8988T (cell line): Measurements from ENCODE around the gene ASGR1.
"Not testable (repeated sequence)": the region's sequence is repeated elsewhere in the genome, so short reads cannot be mapped to it uniquely, and the experiment has no call there.

Source experiments
- DNase-seq: peaks from one replicate; pipeline ENCODE4 v3.0.0; 2011

The ASGR1 gene

DNA sequence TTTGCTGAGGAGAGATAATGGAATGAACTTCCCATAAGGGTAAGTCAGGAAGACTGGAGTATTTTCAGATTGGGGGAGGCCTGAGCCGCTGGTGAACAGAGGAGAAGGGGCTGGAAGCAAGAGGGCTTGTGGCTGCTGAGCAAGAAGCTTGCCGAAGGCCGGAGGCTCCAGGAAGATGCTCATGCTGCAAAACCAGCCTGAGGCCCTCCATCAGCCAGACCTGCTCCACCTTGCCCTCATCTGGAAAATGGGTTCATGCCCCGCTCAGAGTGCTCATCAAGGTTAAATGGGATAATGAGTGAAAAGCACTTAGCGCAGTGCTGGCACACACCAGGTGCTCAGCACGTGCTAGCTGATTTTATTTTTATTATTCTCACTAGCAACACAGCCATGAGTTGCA, 5.5 kb upstream of the ASGR1 start:
- no peak for DNase-seq

GRCh38 chr17:7184091-7184488, 4.9 kb upstream of the ASGR1 start:
- no peak for DNase-seq

DNA sequence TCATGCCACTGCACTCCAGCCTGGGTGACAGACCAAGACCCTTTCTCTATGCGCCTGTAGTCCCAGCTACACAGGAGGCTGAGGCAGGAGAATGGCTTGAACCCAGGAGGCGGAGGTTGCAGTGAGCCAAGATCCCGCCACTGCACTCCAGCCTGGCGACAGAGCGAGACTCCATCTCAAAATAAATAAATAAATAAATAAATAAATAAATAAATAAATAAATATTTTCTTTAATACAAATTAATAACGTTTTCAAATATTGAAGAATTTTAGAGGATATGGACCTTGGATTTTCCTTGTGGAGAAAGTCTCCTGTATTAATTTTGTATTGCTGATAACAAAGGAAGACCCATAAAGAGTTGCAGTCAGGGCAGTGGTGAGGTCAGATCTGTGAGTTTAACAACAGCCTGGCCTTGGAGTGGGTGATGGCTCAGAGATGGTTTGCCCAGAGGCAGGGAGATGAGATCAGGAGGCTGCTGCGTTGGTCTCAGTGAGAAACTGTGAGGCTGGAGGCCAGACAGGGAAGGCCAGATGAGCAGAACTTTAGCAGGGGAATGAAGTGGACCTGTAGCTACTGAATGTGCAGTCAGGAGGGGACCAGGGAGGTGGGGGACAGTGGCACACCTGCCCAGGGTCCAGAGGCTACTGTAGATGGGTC, 4.4 kb upstream of the ASGR1 start:
- DNase-seq, result no peak

DNA sequence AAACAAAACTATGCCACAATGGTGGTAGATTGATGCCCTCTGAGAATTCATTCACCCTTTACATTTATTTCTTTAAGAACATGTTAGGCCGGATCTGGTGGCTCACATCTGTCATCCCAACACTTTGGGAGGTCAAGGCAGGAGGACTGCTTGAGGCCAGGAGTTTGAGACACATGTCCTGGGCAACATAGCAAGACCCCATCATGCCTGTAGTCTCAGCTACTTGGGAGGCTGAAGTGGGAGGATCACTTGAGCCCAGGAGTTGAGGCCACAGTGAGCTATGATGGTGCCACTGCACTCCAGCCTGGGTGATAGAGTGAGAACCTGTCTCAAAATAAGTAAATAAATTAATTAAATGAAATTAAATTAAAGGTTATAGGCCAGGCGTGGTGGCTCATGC, 2.9 kb upstream of the ASGR1 start:
- DNase-seq, result not testable (repeated sequence)

DNA sequence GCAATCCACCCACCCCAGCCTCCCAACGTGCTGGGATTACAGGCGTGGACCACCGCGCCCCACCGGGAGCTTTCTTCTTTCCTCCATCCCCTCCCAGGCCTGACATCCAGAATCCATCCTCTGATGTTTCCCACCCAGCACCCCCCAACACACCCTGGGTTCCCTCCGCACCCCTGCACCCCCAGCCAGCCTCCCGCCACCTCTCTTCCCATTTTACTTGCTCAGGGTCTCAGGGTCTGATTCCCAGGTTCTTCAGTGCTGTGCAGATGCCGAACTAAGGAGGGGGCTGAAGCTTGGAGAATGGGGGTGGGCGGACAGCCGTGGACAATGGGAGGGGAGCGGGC, 225 bp downstream of the ASGR1 start:
- DNase-seq, result no peak

DNA sequence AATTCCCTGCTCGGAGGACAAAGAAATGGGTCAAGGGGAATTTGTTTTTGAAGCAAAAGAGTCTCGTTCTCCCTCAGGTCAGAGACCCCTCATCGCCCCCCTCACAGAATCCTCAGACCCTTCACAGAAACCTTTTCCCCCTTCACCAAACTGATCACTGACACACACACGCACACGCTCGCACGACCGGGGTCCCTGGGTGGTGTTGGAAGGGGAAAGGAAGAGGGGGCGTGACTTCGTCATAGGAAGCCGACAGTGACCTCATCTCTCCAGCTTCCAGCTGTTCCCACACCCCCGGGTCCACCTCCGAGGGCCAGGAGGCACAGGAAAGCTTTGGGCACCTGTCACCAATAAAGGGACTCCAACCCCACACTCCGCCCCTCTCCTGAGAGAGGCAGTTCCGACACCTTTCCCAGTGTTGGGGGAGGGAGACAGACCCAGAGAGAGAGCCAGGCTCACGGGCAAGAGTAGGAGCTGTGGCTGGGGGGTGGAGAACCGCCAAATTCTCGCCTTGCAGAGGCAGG, 1.2 kb downstream of the ASGR1 start:
- no peak for DNase-seq

DNA sequence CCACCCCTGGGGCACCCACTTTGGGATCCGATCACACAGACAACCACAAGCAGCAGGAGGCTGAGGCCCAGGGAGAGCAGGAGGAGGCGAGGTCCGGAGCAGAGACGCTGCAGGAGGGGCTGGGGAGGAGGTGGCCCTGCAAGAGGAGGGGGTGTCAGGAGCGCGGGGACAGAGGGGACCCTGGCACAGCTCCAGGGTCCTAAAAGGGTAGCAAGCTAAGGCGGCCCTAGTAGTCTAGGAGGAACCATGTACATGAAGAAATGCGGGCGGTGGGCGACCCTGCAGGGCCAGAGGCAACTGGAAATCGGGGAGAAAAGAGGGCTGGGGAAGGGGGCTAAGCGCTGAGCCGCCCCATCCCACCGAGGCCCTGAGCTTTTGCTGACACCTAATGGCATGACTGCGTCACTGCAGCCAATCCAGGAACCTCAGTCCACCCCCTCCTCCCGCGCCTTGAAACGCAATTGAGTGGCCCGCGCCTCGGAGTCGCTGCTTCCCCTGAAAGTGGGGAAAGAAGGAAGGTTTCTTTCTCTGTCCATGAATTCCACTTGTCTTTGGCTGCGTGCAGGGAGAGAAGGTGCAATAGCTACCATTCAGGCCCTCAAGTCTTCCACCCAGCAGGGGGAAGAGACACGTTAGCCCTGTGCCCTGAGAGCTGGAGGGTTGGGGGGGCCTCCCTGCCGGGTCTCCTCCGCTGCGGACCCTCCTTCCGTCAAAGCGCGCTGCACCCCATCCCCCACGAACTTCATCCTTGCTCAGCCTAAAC, 1.8 kb downstream of the ASGR1 start:
- peak; percentile 69 for DNase-seq

- DNase-seq, result no peak
Observed at GRCh38 chr17:7176841-7177190, 2.4 kb downstream of the ASGR1 start.

DNA sequence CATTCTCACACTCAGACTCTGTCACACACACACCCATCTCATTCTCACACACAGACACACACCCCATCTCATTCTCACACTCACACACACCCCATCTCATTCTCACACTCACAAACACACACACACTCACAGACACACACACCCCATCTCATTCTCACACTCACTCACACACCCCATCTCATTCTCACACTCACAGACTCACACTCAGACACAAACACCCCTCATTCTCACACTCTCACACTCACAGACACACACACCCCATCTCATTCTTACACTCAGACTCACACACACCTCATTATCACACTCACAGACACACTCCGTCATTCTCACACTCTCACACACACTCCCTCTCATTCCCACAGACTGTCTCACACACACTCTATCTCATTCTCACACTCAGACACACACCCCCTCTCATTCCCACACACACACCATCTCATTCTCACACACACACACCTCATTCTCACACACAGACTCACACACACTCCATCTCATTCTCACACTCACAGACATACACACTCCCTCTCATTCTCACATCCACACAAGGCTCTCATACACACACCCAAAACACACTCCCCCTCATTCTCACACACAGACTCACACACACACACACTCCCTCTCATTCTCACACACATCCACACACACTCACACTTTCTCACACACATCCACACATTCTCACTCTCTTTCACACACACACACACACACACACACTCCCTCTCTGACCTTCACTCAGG, 2.9 kb downstream of the ASGR1 start:
- DNase-seq, result no peak

DNA sequence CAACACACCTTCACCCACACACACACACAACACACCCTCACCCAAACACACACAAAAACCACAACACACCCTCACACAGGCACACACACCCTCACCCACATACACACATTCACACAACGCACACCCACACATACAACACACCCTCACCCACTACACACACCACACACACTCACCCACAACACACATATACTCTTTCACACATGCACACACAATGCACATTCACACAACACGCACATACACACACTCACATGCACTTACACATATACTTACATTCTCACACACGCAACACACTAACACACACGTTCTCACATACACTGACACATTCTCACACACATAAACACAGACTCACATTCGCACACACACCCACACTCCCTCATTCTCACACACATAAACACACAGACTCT, 3.8 kb downstream of the ASGR1 start:
- DNase-seq, result no peak

DNA sequence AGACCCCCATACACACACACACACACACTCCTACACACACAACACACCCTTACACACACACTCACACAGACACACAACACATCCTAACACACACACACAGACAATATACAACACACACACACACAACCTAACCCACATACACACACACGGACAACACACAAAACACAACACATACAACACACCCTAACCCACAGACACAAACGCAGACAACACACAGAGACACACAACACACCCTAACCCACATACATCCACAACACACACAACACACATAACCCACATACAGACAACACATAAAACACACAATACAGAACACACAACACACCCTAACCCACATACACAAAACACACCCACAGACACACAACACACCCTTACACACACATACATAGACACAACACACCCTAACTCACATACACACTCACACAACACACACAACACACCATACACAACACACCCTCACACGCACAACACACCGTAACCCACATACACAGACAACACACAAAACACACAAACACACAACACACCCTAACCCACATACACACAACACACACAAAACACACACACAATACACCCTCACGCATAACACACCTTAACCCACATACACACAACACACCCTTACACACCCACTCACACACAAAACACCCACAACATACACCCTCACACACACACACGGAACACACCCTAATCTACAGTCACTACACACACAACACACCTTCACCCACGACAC, 4.4 kb downstream of the ASGR1 start:
- no peak for DNase-seq

DNA sequence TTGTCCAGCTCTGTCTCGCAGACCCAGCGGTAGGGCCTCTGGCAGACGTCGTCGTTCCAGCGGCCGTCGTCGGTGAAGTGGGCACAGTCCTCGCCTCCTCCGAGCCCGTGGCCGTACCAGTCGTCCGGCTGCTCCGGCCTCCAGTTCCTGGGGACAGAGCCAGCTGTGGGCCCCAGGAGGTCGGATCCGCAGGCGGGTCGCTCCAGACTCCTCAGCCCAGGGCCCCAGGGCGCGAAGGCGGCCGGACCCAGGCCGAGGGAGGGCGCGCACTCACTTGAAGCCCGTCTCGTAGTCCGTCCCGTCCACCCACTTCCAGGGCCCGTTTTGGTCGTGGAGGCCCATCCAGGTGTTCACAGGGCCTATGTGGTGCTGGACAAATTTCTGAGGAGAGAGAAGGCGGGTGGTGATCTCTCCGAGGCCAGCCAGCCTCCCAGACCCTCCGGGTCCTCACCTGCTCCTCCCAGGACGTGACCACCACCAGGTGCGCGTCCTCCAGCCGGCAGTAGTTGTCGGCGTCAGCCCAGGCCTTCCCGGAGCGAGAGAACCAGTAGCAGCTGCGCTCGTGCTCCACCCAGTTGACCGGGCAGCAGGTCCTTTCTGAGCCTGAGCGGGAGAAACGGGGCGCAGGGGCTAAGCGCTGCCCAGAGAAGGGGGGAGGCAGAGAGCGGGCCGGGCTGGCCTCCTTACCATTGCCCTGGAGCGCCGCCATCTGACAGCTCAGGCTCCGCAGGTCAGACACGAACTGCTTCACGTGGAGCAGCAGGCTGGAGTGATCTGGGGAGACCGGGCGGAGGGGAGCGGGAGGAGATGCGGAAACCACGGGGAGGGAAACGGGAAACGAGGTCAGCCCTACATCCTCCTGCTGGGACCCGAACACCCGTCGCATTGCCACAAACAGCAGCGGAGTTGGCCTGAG, 5.2 kb downstream of the ASGR1 start:
- no peak for DNase-seq

DNA sequence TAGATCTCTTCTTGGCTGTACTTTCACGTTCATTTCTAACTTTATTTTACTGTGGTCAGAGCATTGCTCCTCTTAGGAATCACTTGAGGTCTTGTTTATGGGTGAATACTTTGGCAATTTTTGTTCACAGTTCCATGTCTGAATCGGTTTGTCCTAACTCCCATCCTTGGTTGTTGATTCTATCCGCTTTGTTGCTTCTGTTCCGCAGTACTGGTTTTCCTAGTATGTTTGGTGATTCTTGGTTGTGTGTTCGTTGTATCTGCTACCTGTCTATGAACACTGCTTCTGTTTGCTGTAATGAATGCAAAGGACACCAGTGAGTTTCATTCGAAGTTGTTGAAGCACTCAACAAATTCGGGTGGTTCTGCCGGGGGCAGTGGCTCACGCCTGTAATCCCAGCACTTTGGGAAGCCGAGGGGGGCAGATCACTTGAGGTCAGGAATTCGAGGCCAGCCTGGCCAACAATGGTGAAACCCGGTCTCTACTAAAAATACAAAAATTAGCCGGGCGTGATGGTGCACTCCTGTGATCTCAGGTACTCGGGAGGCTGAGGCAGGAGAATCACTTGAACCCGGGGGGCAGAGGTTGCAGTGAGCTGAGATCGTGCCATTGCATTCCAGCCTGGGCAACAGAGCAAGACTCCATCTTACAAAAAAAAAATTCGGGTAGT, 6.5 kb downstream of the ASGR1 start:
- not testable (repeated sequence) for DNase-seq

- DNase-seq, result not testable (repeated sequence)
Observed at GRCh38 chr17:7169565-7169908, 9.6 kb downstream of the ASGR1 start.

DNA sequence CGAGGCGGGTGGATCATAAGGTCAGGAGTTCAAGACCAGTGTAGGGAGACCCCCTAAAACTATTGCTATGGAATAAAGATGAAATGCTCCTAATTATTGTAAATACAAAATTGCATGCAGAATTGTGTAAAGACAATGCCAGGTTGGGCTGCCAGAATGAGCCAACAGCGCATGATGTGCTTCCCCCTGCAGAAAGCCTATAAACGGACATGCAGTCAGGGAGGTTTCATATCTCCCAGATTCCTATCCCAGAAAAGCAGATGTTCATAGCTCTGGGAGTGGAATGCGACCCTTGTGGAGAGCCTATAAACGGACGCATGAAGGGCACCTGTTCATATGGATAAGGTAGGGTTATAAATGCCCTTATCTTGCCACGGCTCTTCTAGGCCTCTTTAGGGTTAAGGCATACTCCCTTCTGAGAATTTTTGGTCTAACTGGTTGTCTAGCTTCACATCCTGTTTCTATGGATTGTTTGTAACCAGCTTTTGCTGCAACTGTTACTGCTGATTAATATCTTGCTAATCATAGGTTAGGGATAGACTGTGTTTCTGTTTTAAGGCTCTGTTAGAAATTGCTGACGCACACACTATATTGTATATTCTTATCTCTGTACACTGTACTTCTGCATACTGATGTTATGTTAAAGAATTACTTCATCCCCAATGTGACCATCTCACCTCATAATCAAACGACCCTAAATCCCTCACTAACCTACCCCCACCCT, 10.2 kb downstream of the ASGR1 start:
- DNase-seq, result not testable (repeated sequence)

DNA sequence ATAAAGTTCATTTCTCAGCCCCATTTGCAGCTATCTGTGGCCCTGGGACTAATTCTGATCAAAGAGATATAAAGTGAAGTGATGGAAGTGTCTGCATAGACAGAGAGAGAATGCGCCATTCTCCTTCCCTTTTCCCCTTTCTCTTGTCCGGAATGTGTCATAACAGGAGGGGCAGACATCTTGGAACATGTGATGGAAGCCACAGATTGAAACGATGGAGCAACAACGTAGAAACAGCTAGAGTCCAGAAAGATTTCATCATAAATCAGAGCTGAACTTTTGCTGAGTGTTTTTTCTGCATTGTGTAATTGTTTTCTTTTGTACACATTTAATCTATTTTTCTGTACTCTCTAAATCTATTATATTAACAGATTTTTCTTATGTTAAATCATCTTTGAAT, 11.3 kb downstream of the ASGR1 start:
- DNase-seq, result no peak

- DNase-seq, result no peak
Observed at GRCh38 chr17:7166873-7167272, 12.3 kb downstream of the ASGR1 start.

GRCh38 chr17:7159571-7159970, 19.6 kb downstream of the ASGR1 start:
- not testable (repeated sequence) for DNase-seq

DNA sequence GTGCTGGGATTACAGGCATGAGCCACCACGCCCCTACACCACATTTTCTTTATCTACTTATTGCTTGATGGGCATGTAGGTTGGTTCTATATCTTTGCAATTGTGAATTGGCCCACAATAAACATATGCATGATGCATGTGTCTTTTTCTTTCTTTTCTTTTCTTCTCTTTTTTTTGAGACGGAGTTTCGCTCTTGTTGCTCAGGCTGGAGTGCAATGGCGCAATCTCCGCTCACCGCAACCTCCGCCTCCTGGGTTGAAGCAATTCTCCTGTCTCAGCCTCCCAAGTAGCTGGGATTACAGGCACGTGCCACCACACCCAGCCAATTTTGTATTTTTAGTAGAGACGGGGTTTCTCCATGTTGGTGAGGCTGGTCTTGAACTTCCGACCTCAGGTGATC, 20.7 kb downstream of the ASGR1 start:
- not testable (repeated sequence) for DNase-seq

- no peak for DNase-seq
Observed at GRCh38 chr17:7156342-7156940, 22.7 kb downstream of the ASGR1 start.

DNA sequence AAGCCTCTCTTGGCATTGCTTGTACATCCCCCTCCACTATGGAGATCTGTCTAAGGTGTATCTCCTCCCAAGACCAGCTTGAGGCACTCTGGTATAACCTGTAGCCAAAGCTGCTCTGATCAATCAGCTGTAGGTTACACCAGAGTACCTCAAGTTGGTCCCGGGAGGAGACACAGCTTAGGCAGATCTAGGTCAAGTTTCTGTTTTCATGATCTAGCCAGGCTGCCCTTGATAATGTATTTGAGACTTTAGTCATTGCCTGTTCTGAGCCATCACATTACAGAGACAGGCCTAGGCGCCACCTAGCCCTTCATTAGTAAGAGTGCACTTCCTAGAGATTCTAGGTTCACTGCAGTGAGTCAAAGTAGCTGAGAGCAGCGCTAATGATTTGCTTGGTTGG, 31.4 kb downstream of the ASGR1 start:
- DNase-seq, result no peak
